IPS-15b (cell line): ENCODE measurements around the gene ABCA10.

Experiments used
- H3K27me3 ChIP-seq: one replicate; pipeline ENCODE4 v1.6.1; 2013; ENCODE audit warnings: low read length; ENCODE audit not compliant: control insufficient read depth, insufficient read depth
- H3K36me3 ChIP-seq: one replicate; pipeline ENCODE4 v1.6.1; 2013; ENCODE audit warnings: low read length; ENCODE audit not compliant: control insufficient read depth, insufficient read depth
- H3K4me1 ChIP-seq: one replicate; pipeline ENCODE4 v1.6.1; 2013; ENCODE audit warnings: mild to moderate bottlenecking, low read length; ENCODE audit not compliant: control insufficient read depth, insufficient read depth
- H3K4me3 ChIP-seq: one replicate; pipeline ENCODE4 v1.5.1; 2013; ENCODE audit warnings: low read depth, low read length
- H3K9ac ChIP-seq: one replicate; pipeline ENCODE4 v1.6.1; 2013; ENCODE audit warnings: low read depth, mild to moderate bottlenecking, low read length
- H3K9me3 ChIP-seq: one replicate; pipeline ENCODE4 v1.6.1; 2013; ENCODE audit warnings: mild to moderate bottlenecking, low read length; ENCODE audit not compliant: control insufficient read depth, insufficient read depth

Gene ABCA10

GRCh38 chr17:69147460-69147859, 81.2 kb downstream of the ABCA10 start:
- Histone ChIP-seq H3K27me3 (no peaks in the 10 kb centered on the region), H3K9me3 (no peaks in the 10 kb centered on the region), H3K36me3 (no peaks in the 10 kb centered on the region), H3K9ac (no peak overlapping the region), H3K4me1 (no peaks in the 10 kb centered on the region), H3K4me3 (no peak overlapping the region)

GRCh38 chr17:69144331-69145255, 84.0 kb downstream of the ABCA10 start:
- Histone ChIP-seq H3K36me3 (no peaks in the 10 kb centered on the region), H3K9ac (no peak overlapping the region), H3K9me3 (no peaks in the 10 kb centered on the region), H3K27me3 (no peaks in the 10 kb centered on the region), H3K4me1 (no peaks in the 10 kb centered on the region), H3K4me3 (no peak overlapping the region)

DNA sequence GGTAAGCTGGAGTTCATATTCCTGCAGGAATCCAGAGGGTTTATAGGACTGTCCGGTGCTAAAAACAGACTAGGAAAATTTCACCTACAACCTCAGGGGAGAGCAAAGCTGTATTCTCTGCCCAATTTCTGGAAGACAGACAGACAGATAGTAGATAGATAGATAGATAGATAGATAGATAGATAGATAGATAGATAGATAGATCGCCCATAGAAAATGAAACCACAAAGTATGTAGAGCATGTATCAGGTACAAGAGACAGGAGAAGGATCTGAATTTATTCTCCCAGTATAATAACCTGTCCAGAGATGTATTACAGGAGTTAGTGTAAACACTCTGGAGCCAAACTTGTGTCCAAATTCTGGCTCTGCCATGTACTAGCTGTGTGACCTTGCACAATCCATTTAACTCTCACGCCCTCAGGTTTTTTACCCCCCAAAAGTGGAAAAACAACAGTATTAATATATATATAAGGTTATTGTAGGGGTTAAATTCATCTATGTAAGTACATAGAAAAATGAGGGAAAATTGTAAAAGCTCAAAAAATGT, 84.9 kb downstream of the ABCA10 start:
- H3K27me3 ChIP-seq = no peaks in the 10 kb centered on the region
- no peak overlapping the region for H3K4me3 ChIP-seq
- no peaks in the 10 kb centered on the region for H3K36me3 ChIP-seq
- H3K9ac ChIP-seq = no peak overlapping the region
- H3K9me3 ChIP-seq = no peaks in the 10 kb centered on the region
- H3K4me1 ChIP-seq = no peaks in the 10 kb centered on the region

DNA sequence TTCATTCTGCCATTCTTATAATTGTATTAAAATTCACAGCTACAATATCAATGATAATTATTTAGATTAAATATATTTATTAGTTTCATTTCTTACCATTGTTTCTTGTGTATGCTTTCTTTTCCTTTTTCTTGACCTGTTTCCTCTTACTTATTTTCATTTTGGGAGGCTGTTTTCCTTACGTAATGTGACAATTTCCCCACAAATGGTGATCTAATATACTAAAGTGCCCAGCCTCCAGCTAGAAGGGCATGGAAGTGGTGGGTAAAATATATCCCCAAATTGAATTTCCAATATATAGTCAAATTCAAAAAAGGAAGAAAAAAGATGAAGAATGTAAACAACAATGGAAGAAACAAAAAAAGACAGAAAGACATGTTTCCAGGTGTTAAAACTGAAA, 85.5 kb downstream of the ABCA10 start:
- Histone ChIP-seq H3K9ac (no peak overlapping the region), H3K27me3 (no peaks in the 10 kb centered on the region), H3K4me1 (no peaks in the 10 kb centered on the region), H3K36me3 (no peaks in the 10 kb centered on the region), H3K9me3 (no peaks in the 10 kb centered on the region), H3K4me3 (no peak overlapping the region)

DNA sequence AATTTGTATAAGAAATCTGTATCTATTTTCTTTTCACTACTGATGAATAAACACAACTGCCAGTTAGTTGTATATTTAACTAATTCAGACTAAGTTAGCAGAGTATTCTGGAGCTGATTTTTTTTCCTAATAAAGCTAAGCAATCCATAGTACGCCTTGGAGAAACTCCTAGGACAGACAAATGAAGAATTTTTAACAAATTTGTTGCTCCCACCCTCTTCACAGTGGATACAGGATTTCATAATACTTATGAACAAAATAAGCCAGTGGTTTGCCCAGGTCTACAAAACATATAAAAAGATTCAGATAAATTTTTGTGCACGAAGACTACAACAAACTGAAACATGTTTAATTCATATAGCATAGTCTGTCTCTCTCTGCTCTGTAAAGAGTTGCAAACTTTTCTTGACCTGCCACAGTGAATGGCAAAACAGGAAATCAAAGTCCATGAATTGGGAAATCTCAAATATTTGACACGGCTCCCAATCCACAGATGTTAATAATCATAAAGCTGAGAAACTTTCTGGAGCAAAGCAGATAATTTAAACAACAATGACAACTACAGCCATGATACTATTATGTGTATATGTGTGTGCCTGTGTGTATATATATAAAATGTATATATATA, 86.3 kb downstream of the ABCA10 start:
- Histone ChIP-seq H3K9me3 (no peaks in the 10 kb centered on the region), H3K27me3 (no peaks in the 10 kb centered on the region), H3K4me1 (no peaks in the 10 kb centered on the region), H3K9ac (no peak overlapping the region), H3K36me3 (no peaks in the 10 kb centered on the region), H3K4me3 (no peak overlapping the region)

DNA sequence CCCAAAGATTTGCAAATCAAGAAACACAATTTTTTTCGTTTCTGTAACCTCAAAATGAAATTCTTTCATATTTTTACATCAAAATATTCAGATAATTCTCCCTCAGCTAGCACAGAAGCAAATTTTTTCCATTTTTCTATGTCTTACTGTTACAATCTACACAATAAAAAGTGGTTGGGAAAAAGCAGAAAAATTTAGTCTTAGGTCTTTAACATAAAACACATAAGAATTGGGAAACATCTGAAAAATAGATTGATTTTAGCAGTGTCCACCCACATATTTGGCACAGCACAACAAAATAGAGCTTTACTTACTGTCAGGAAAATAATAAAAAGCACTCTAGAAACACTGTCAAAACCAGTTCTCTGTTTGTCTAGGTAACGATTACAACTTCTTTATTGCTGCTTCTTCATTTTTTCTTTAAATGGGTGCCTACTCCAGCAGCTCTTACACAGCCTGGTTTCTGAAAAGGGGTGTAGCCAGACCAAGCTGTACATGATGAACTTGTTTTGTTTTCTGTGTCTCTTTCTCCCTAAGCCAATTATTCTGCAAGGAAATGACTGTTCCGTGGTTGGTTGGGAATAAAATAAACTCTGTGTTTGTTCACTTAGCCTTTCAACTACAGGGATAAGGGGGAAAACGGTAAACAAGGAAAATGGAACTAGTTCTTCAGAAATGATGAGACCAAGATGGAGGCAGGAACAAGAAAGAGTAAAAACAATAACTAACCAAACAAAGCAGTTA, 87.0 kb downstream of the ABCA10 start, which contains the start of gene ABCA6:
Gene ABCA6, minus strand, starts transcription at position 465 of the 744 bp plus-strand sequence. CDS start 1,192 bp downstream, outside the sequence.
- no peaks in the 10 kb centered on the region for H3K27me3 ChIP-seq
- H3K9ac ChIP-seq = no peak within 1 kb of the TSS
- H3K36me3 ChIP-seq = no peaks in the 10 kb centered on the region
- H3K9me3 ChIP-seq = no peaks in the 10 kb centered on the region
- H3K4me3 ChIP-seq = no peak within 1 kb of the TSS
- H3K4me1 ChIP-seq = no peaks in the 10 kb centered on the region

- Histone ChIP-seq H3K4me3 (no peak overlapping the region), H3K9me3 (no peaks in the 10 kb centered on the region), H3K9ac (no peak overlapping the region), H3K4me1 (no peaks in the 10 kb centered on the region), H3K27me3 (no peaks in the 10 kb centered on the region), H3K36me3 (no peaks in the 10 kb centered on the region)
Measured at GRCh38 chr17:69134112-69134511, 94.5 kb downstream of the ABCA10 start.

DNA sequence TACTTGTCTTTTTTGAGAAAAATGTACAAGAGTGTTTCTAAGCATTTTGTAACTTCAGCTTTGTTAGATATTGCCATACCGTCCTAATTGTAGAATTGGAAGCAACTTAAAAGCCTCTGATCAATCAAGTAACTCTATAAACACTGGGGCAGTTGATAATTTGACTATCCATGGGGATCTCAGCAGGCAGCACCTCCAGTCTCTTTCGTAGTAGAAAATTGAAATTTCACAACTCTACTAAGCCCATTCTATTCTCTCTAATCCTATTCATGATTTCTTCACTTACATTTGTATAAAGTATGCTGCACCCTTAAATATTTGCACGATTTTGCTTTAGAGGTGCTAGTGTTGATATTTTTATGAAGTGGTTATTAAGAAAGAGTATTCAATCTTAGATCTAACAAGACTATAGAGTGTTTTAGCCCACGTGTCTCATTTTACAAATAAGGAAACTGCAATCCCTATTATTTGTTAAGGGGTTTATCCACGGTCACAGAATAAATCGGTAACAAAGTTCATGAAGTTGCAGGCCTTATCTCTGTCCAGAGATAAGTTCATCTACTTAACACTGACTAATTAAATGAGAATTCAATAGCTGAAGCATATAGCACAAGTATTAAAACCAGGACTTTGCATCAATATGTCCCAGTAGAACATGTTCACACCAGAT, 97.9 kb downstream of the ABCA10 start:
- Histone ChIP-seq H3K4me1 (no peaks in the 10 kb centered on the region), H3K4me3 (no peak overlapping the region), H3K27me3 (no peaks in the 10 kb centered on the region), H3K36me3 (no peaks in the 10 kb centered on the region), H3K9ac (no peak overlapping the region), H3K9me3 (no peaks in the 10 kb centered on the region)

GRCh38 chr17:69123626-69124025, 105.0 kb downstream of the ABCA10 start:
- H3K36me3 ChIP-seq = no peaks in the 10 kb centered on the region
- no peaks in the 10 kb centered on the region for H3K9me3 ChIP-seq
- H3K9ac ChIP-seq = no peak overlapping the region
- no peaks in the 10 kb centered on the region for H3K4me1 ChIP-seq
- no peaks in the 10 kb centered on the region for H3K27me3 ChIP-seq
- no peak overlapping the region for H3K4me3 ChIP-seq

DNA sequence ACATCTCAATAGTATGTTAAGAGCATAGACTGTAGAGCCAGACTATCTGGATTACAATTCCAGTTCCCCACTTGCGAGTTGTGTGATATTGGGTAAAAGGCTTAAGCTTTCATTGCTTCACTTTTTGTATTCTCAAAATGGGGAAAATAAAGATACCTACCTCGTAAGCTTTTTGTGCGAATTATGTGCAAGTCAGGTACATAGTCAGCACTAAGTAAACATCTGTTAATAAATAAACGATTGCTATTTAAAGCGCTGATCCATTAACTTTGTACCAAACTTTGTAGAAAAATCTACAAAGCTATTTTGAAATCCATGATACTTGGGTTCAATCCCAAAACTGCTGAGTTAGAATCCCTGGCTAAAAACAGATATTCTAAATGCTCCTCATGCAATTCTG, 106.6 kb downstream of the ABCA10 start:
- Histone ChIP-seq H3K9ac (no peak overlapping the region), H3K4me3 (no peak overlapping the region), H3K9me3 (no peaks in the 10 kb centered on the region)

More for the DNA sequence above, 106.6 kb downstream of the ABCA10 start:
- no peaks in the 10 kb centered on the region for H3K4me1 ChIP-seq
- no peaks in the 10 kb centered on the region for H3K27me3 ChIP-seq
- H3K36me3 ChIP-seq = no peaks in the 10 kb centered on the region
